GM18951 (cell line): ENCODE results near the gene DIP2C.
"Not testable (repeated sequence)": the region's sequence is repeated elsewhere in the genome, so short reads cannot be mapped to it uniquely, and the experiment has no call there.

Experiments
- POLR2A ChIP-seq: IDR thresholded peaks from 4 replicates; pipeline ENCODE4 v1.6.1; 2011; ENCODE audit warnings: mild to moderate bottlenecking; ENCODE audit not compliant: insufficient read length, insufficient read depth; ENCODE audit errors: extremely low read depth
- in situ Hi-C: fragments of 300-500 bp; cut with MboI; formaldehyde crosslinking; loops from one replicate; pipeline ENCODE4 v1.12.0; 2022; ENCODE audit warnings: low sequenced_read_pairs, mixed read lengths, inconsistent platforms; ENCODE audit not compliant: unreplicated experiment

The DIP2C gene

GRCh38 chr10:652233-652632, 37.2 kb downstream of the DIP2C start:
- no peak for TF ChIP-seq POLR2A
- in situ Hi-C loops = no loop called here

DNA sequence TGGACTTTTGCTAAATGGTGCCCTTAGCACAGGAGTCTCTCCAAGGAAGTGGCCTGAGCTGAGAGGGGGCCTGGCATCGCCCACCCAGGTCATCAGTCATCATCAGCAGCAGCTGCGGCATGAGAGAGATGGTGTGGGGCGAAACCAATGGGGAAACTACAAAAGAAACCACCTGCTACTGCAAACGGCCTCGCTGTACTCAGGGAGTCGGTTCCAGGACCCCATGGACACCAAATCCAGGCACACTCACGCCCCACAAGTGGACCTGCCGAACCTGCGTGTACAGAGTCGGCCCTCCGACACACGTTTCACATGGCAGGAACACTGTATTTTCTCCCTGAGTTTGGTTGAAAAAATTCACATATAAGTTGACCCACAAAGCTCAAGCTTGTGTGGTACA, 37.8 kb downstream of the DIP2C start:
- in situ Hi-C loops = no loop called here
- TF ChIP-seq POLR2A = no peak

GRCh38 chr10:650886-651615, 38.4 kb downstream of the DIP2C start:
- in situ Hi-C loops = no loop called here
- no peak for TF ChIP-seq POLR2A

DNA sequence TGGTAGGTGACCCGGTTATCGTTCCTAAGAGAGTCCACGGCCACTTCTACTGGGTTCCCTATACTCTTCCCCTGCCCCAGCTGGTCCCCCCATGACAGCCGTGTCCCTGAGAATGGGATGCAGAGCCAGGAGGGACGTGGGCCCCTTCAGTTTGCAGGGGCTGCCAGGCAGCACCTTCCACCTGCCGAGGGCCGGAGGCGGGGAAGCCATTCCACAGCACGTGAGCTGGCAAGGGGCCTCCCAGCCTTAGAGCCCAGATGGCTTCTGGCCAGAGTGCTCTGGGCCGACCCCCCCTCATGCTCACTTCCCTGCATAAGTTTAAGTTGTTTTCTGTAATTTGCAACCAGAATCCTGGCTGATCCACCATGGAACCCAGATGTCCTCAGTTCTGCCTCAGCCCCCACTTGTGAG, 39.0 kb downstream of the DIP2C start:
- in situ Hi-C loops = no loop called here
- no peak for TF ChIP-seq POLR2A

DNA sequence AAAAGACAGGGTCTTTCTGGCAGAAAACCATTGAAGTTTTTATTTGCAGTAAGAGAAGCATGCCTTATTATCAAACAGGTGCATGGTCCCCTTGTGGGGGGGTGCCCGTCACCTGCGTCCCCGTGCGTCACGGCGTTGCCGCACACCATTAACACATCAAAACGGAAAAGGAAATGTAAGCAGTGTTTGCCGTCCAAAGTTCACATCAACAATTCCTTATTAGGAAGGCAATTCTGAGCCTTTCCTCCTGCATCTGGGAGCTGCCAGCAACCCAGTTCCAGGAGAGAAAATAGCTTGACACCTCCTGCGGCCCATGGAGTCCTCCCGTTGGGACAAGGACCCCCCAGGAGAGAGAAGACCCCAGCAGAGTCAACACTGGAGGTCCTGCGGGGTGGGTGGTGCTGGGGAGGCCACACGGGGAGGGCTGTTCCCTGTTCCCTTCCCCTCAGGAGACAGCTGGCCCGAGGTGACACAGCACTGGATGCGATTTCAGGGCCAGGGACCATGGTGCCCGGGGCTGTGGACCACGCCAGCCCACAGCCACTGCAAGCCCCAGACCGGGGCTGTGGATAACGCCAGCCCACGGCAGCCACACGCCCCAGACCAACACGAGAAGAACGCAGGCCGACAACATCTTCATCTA, 39.5 kb downstream of the DIP2C start:
- no peak for TF ChIP-seq POLR2A
- in situ Hi-C loops = no loop called here

DNA sequence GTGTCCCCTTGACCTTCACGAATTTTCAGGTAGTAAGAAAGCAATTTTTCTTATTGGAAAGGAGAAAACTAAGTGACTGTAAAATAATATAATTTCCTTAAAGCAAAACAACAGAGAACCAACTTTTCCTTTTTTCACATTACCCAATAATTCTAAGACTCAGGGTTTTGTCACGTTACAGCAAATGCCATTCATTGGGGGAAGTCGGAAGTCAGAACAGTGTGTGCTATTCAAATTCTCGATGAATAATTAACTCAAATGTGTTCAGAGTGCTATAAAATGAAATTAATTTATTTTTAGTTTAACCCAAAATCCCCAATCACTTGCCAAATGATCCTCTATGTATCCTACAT, 40.0 kb downstream of the DIP2C start:
- TF ChIP-seq POLR2A = no peak
- in situ Hi-C loops = no loop called here

- in situ Hi-C loops = not testable (repeated sequence)
Observed at GRCh38 chr10:647019-647418, 42.4 kb downstream of the DIP2C start.

DNA sequence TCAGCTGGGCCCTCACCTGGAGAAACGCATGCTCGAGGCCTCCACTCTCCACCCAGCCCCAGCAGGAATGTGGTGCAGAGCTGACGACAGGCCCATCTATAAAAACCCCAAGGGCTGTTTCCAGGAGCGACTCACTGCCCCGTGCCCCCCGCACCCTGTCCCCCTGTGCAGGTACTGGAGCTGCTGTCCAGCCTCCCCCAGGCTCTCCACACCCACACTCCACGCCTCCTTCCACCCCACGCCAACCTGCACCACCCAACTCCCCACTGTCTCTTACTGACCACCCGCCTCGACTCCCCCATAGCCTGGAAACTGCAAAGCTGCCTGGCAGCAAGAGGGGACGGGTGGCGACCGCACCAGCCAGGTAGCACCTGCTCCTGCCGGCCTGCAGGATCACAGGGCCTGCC, 43.3 kb downstream of the DIP2C start:
- in situ Hi-C loops = no loop called here
- TF ChIP-seq POLR2A = no peak

- TF ChIP-seq POLR2A = no peak
- in situ Hi-C loops = no loop called here
Observed at GRCh38 chr10:644943-645334, 44.5 kb downstream of the DIP2C start.

DNA sequence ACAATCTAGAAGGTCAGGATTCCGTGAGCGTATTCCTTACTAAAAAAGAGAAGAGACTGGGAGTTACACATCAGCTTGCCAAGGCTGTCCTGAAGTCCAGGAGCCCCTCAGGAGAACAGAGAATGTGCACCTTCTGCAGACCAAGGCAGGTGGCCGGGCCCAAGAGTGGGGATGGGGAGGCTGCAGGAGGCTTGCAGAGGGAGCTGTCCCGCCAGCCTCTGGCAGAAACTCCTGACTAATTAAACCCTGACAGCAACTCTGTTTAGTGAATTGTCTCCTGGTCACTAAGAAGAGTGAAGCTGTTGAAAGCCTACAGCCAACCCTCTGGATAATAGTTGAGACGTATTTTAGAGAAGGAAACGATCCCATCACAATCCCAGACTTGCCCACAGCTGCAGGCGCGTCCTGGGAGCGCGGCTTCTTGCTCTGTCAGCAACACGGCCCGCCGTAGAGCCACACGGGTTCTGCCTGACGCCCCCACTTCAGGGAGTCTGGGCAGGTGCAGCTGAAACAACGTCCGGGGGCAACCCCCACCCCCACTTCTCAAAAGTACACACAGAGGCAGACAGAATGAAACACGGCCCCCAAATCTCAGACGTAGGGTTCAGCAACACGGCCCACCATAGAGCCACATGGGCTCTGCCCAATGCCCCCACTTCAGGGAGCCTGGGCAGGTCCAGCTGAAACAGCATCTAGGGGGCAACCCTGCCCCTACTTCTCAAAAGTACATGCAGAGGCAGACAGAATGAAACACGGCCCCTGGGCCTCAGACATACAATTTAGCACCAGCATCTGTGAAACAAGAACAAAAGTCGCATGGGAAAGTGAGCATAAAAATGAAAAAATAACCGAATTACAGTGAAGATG, 45.2 kb downstream of the DIP2C start:
- TF ChIP-seq POLR2A = no peak
- in situ Hi-C loops = no loop called here

- in situ Hi-C loops = no loop called here
- no peak for TF ChIP-seq POLR2A
Observed at GRCh38 chr10:642186-642890, 47.1 kb downstream of the DIP2C start.

DNA sequence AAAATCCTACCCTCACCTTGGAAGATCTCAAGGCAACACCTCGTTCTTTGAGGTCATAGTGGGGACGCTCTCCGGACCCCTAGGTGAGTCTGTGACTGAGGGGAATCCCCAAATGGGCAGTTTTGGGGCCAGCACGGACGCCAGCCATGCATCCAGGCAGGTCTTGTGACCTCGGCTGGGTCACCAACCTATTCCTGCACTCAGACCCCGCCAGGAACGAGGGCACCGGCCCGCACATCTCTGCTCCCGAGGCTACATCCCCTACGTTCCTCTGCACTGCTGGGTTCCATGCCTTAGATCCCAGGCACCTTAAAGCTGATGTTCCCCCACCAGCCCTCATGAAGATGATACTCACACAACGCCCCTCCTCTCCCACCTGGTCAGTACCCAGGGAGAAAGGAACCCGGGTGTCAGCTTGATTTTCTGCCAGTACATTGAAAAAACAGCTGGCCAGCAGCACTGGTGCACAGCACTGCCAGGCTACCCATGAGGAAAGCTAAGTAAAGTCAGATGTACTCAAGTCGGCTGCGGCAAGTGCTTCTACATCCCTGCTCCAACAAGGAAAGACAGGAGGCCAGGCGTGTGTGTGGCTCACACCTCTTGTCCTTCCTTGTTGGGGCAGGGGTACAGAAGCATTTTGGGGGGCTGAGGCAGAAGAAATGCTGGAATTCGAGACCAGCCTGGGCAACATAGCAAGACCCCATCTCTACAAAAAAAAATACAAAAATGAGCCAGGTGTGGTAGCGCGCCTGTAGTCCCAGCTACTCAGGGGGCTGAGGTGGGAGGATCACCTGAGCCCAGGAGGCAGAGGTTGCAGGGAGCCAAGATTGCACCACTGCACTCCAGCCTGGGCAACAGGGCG, 48.1 kb downstream of the DIP2C start:
- TF ChIP-seq POLR2A = no peak
- in situ Hi-C loops = no loop called here
